Nephron (organoid): Measurements from ENCODE around the gene MICOS13.
"Not testable (repeated sequence)": the region's sequence is repeated elsewhere in the genome, so short reads cannot be mapped to it uniquely, and the experiment has no call there.

Experiments
- H3K27ac Mint-ChIP-seq, 3 experiments: 2 replicates each; pipeline ENCODE4 v1.8.0; 2020; ENCODE audit warnings: mixed read lengths in 3 of 3, mild to moderate bottlenecking in 2 of 3, moderate library complexity in 1 of 3
- H3K27me3 Mint-ChIP-seq: 2 replicates; pipeline ENCODE4 v1.8.0; 2021; ENCODE audit warnings: low read depth, mild to moderate bottlenecking, moderate library complexity, mixed read lengths
- H3K36me3 Mint-ChIP-seq: 2 replicates; pipeline ENCODE4 v1.8.0; 2020; ENCODE audit warnings: low read depth, mixed read lengths
- H3K4me1 Mint-ChIP-seq: 2 replicates; pipeline ENCODE4 v1.8.0; 2020; ENCODE audit warnings: mixed read lengths
- H3K4me3 Mint-ChIP-seq, 3 experiments: 2 replicates each; pipeline ENCODE4 v1.8.0; 2020; ENCODE audit warnings: mild to moderate bottlenecking in 3 of 3, mixed read lengths in 3 of 3, moderate library complexity in 2 of 3
- H3K9me3 Mint-ChIP-seq: 2 replicates; pipeline ENCODE4 v1.8.0; 2020; ENCODE audit warnings: mixed read lengths
- TF ChIP-seq, protein P1 (sequence below), 3 experiments: fragments of 200-600 bp; sonication (generic); IDR thresholded peaks; one replicate each; pipeline ENCODE4 v1.5.0; 2021; ENCODE audit warnings: antibody characterized with exemption in 3 of 3; ENCODE audit not compliant: unreplicated experiment in 3 of 3

Gene MICOS13

DNA sequence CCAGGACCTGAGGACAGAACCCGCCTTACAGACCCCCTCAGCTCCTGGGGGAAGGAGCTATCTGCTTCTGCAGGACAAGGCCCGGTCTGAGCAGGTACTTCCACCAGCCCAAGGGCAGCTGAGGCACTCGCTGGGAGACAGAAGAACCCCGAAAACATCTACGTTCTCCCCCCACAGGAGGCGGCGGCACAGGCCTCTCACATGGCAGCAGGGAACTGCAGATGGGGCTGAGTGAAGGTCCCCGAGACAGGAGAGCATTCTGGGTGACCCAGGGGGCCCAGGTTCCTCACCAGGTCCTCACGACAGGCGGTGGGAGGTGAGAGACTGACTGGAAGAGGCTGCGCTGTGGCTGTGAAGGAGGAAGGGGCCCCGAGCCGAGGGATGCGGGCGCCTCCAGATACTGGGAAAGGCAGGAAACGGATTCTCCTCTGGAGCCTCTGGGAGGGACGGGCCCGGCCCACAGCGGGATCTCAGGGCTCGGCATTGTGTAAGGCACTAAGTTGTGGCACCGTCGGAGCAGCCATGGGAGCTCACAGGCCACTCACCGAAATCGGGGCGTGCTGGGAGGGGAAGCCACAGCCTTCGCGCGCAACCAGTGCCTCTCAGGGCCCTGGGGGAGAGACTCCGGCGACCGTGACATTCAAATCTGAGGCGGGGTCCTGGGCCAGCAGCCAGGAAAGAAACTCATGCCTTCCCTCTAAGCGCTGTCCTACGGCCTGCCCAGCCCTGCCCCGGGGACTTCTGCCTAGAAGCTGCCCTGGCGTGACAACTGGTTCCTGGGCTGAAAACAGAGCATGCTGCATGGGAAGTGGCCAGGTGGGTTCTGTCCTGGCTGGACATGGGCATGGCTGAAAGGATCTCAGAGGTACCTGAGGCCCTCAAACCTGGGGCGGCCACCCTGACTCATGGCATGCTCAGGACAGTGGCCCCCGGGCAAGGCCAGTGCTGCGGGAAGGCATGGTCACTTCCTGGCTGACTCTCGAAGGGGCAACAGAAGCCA is 23.8 kb upstream of the MICOS13 start:
- H3K4me1 Mint-ChIP-seq = no peaks in the 10 kb centered on the region
- H3K27ac Mint-ChIP-seq = no peak overlapping the region
- TF ChIP-seq, protein P1, sequence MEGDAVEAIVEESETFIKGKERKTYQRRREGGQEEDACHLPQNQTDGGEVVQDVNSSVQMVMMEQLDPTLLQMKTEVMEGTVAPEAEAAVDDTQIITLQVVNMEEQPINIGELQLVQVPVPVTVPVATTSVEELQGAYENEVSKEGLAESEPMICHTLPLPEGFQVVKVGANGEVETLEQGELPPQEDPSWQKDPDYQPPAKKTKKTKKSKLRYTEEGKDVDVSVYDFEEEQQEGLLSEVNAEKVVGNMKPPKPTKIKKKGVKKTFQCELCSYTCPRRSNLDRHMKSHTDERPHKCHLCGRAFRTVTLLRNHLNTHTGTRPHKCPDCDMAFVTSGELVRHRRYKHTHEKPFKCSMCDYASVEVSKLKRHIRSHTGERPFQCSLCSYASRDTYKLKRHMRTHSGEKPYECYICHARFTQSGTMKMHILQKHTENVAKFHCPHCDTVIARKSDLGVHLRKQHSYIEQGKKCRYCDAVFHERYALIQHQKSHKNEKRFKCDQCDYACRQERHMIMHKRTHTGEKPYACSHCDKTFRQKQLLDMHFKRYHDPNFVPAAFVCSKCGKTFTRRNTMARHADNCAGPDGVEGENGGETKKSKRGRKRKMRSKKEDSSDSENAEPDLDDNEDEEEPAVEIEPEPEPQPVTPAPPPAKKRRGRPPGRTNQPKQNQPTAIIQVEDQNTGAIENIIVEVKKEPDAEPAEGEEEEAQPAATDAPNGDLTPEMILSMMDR (IDR thresholded peaks at IDR 0.05; ENCODE audit: unreplicated experiment in 3 of 3) = no peak
- H3K4me3 Mint-ChIP-seq = no peak overlapping the region
- H3K27me3 Mint-ChIP-seq = no peaks in the 10 kb centered on the region
- H3K36me3 Mint-ChIP-seq = peaks cover 49% of the 10 kb centered on the region
- peaks cover 3% of the 10 kb centered on the region for H3K9me3 Mint-ChIP-seq

DNA sequence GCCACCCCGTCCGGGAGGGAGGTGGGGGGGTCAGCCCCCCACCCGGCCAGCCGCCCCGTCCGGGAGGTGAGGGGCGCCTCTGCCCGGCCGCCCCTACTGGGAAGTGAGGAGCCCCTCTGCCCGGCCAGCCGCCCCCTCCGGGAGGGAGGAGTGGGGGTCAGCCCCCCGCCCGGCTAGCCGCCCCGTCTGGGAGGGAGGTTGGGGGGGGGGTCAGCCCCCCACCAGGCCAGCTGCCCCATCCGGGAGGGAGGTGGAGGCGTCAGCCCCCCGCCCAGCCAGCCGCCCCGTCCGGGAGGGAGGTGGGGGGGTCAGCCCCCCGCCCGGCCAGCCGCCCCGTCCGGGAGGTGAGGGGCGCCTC is 21.7 kb upstream of the MICOS13 start:
- H3K27ac Mint-ChIP-seq, H3K27me3 Mint-ChIP-seq, H3K4me1 Mint-ChIP-seq, H3K9me3 Mint-ChIP-seq, H3K4me3 Mint-ChIP-seq: not testable (repeated sequence)
- peaks cover 53% of the 10 kb centered on the region for H3K36me3 Mint-ChIP-seq

DNA sequence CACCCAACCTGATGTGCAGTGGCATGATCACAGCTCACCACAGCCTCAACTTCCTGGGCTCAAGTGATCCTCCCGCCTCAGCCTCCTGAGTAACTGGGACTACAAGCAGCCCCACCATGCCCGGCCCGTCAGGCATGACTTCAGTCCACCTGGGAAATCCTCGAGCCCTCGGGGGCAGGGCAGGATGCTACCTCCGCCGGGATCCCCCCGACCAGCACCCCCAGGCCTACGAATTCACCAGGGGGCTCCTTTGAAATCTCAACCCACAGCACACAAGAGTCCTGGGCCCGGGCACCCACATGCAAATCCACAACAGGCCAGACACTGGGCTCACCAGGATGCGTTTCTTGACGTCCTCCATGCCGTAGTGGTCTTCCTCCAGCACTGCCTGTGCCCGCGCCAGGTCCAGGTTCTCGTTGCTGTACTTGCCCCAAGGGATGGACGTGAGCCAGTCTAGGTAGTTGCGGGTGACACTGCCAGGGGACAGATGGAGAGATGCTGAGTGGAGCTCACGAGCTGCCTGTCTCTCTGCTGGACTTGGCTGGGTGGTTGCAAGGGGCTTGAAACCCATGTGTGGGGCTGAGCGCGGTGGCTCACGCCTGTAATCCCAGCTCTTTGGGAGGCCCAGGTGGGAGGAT is 20.3 kb upstream of the MICOS13 start:
- TF ChIP-seq, protein P1 (IDR thresholded peaks at IDR 0.05; ENCODE audit: unreplicated experiment in 3 of 3) = no peak
- no peaks in the 10 kb centered on the region for H3K27me3 Mint-ChIP-seq
- peaks cover 44% of the 10 kb centered on the region for H3K36me3 Mint-ChIP-seq
- no peak overlapping the region for H3K27ac Mint-ChIP-seq
- no peaks in the 10 kb centered on the region for H3K4me1 Mint-ChIP-seq
- H3K4me3 Mint-ChIP-seq = no peak overlapping the region
- peaks cover 3% of the 10 kb centered on the region for H3K9me3 Mint-ChIP-seq

DNA sequence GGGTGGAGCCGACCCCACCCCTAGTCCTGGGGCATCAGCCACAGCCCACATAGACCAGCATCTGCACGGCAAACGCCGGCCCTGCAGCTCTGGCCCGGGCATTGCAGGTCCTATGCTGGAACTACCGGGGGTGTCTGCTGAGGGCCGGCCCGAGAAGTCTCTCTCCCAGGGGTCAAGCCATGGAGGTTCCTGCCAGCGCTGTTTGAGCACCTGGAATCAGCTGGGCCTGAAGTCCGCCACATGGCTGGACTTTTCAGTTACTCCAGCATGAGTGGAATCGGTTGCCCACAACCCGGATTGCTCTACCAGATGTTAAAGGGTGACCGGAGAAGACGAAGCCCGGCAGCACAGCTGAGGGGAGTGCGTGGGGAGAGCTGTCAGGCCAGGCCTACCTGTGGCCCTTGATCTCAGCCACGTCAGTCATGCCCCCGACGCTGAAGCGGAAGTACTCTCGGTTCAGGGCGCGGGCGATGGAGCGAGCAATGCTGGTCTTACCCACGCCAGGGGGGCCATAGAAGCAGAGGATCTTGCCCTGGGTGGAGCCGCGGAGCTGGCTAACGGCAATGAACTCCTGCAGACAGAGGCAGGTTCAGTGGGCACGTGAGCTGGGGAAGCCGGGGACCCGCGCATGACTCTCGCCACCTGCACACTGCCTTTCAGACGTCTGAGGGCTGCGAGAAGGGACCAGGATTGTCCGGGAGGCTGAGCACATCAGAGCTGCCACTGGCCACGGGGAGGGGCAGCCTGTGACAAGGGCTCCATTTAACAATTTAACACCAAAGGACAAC is 18.5 kb upstream of the MICOS13 start:
- H3K4me1 Mint-ChIP-seq = peaks cover 4% of the 10 kb centered on the region

DNA sequence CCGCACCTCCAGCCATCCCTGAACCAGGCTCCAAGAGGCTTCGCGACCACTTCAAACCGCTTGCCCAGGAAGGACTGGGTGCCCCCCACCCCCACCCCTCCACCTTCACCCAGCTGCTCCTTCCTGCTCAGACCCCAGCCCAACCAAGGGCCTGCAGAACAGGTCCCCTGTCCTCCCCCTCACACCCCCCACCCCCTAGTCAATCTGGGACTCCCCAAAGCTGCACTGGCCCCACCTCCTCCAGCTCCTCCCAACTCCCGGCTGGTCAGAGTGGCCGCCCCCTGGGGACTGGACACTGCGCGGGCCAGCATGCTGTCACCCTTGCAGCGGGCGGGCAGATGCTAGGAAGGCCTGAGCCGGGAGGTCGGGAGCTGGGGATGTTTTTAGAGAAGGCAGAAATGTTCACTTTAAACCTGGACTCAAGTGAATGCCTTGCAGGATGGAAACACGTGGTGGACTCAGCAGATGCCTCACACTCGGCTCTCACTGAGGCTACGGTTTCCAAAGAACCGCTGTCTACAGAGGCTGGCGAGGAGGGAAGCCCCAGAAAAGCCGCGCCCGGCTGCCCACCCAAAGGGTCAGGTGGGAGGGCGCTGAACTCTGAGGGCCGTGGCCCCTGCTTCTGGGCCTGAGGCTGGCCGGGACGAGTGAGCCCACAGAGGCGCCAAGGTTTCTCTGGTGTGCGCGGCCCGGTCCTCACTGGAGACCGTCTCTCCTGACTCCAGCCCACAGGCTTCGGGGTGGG is 17.7 kb upstream of the MICOS13 start:
- H3K27me3 Mint-ChIP-seq = no peaks in the 10 kb centered on the region
- peaks cover 34% of the 10 kb centered on the region for H3K36me3 Mint-ChIP-seq
- H3K4me1 Mint-ChIP-seq = peaks cover 5% of the 10 kb centered on the region
- no peak overlapping the region for H3K4me3 Mint-ChIP-seq
- TF ChIP-seq, protein P1 (IDR thresholded peaks at IDR 0.05; ENCODE audit: unreplicated experiment in 3 of 3) = no peak
- no peak overlapping the region for H3K27ac Mint-ChIP-seq
- no peaks in the 10 kb centered on the region for H3K9me3 Mint-ChIP-seq

More for the DNA sequence above, 18.5 kb upstream of the MICOS13 start:
- H3K27me3 Mint-ChIP-seq = no peaks in the 10 kb centered on the region
- TF ChIP-seq, protein P1 (IDR thresholded peaks at IDR 0.05; ENCODE audit: unreplicated experiment in 3 of 3) = no peak
- no peak overlapping the region for H3K27ac Mint-ChIP-seq
- peaks cover 3% of the 10 kb centered on the region for H3K9me3 Mint-ChIP-seq
- H3K36me3 Mint-ChIP-seq = peaks cover 42% of the 10 kb centered on the region
- no peak overlapping the region for H3K4me3 Mint-ChIP-seq
